GM19238 (cell line): ENCODE results near the gene HOXA11.

Source experiments
- DNase-seq: peaks from one replicate; pipeline ENCODE4 v3.0.0; 2011; ENCODE audit warnings: low spot score; ENCODE audit not compliant: insufficient read length

The HOXA11 gene

DNA sequence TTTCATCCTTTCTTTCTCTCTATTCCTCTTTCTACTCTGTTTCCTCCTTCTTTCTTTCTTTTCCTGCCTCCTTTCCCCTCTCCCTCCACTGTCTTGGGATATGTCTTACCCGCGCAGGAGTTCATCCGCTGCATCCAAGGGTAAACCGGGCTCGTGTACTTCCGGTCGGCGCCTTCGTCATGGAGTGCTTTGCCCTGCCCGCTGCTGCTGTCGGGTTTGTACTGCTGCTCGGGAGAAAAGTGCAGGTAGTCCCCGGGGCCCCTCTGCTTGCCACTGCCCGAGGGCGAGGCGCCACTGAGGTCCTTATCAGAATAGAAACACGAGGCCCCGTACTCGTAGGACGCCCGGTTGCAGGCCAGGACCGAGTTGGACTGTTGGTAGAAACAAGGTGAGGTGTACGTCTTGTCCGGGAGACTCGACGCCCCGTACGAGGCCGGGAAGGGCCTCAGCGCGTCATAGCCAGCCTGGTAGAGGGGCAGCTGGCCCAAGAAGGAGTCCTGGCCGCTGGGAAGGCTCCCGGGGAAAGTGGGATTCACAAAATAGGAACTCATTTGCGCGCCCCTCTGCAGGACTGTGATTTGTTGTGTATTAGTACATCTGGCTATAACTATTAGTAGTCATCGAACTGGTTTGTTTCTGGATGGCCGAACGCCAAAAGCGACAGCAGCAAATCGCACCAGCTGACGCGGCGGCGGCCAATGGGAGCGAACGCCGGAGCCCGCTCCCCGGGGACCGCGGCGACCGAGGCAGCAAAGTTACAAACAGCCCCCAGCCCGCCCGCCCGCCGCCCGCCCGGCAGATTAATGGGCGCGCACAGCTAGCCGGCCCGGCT, 37.6 kb downstream of the HOXA11 start, which contains the start of gene HOXA6:
Gene HOXA6 (minus strand): TSS at position 576 of the 832 bp plus-strand sequence. CDS start 25 bp downstream, at position 551.
- no peak for DNase-seq

DNA sequence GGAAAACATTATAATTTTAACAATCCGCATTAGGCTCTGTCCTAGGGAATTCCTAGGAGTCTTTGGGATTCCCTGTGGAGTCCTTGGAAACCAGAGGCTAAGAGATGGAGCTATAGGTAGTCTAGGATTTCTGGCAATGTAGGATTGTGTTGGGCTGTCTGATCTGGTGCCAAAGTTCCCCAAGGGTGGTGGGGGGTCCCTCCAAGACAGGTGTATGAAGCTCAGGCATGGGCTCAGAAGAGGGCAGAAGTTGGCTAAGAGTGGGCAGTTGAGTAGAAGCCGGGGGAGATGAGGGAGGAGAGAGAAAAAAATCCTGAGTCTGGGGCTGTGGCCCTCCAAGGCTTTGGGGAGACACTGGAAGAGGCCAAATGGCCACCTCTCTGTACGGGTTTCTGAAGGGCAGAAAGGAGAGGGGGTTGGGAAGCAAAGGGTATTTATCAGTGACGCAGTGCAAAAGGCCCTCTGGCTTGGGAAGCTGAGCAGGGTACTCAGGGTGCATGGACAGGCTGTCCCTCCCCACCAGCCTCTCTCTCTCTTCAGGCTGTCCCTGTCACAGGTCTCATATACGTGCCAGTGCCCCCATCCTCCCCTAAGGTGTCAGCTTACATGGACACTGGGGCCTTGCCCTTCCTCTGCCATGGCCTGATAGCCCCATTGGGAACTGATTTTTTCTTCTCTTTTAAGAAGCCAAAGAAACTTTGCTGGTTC, 38.4 kb downstream of the HOXA11 start:
- no peak for DNase-seq

- DNase-seq = no peak
Observed at GRCh38 chr7:27145914-27146412, 39.1 kb downstream of the HOXA11 start.

GRCh38 chr7:27145165-27145913, 39.7 kb downstream of the HOXA11 start:
- no peak for DNase-seq

- DNase-seq = no peak
Observed at GRCh38 chr7:27144781-27145164, 40.3 kb downstream of the HOXA11 start.

DNA sequence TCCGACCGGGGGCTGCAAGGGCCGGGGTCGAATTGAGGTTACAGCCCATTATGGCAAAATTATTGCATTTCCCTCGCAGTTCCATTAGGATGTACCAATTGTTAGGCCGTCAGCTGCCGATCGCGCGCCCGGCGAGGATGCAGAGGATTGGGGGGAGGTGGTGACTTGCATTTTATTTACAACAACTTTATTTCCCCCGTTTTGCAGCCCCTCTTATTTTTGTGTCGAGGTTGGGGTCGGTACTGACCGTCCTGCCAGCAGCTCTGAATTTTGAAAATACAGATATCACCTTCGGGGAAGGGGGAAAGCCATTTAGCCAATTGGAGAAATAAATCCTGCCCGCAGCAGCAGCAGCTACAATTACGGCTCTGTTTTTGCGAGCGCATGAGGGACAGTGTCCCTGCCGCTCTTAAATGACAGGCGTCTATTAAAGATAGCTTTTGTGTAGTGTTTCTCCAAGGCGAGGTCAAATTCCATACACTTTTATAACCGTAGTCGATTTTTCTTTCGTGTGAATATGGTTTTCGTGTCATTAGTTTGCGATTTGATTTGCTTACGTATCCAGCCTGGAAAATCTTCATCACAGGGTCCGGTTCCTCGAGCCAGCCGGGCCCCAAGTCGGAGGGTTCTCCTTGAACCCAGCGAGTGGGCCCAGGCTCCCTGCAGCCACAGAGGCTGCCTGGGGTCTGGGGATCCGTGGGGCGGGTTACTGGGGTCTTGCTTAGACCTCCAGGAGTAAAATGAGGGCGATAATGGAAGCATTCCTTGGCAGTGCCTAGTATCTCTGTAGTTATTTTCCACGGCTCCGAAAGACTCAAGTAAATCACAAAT, 40.9 kb downstream of the HOXA11 start:
- no peak for DNase-seq

- no peak for DNase-seq
Observed at GRCh38 chr7:27143023-27143949, 41.7 kb downstream of the HOXA11 start, which contains the start of gene HOXA5. Gene HOXA5 (minus strand): TSS chr7:27143681. CDS start chr7:27143607, 74 bp downstream.

- no peak for DNase-seq
Observed at GRCh38 chr7:27142580-27143022, 42.4 kb downstream of the HOXA11 start.

GRCh38 chr7:27141923-27142579, 43.0 kb downstream of the HOXA11 start:
- DNase-seq = no peak

DNA sequence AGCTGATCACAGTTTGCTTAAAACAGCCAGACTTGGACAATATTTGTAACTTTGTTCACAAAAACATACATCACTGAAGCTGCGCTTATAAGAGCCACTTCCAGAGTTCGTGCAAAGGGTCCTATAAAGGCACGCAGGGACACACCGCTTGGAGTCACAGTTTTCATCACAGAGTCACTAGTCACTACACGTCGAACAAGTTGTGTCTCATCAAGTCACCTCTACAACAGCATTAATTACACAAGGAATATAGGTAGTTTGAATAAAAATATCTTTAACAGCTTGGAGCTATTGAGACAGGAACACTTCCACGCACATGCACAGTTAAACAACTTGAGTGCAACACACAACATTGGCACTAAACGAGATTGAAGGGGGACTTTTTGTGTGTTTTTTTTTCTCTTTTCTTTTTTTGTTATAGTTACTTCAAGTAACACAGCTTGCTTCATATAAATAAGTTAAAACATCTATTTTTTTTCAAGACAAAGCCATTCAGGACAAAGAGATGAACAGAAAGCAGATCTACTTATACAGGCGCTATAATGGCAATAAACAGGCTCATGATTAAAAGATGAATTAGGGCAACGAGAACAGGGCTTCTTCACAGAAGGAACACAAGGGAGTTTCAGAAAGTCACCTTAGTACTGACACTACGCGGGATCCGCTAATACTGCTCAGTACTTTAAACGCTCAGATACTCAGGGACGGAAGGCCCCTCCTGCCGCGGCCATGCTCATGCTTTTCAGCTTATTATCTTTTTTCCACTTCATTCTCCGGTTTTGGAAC, 43.7 kb downstream of the HOXA11 start:
- no peak for DNase-seq

GRCh38 chr7:27140126-27140857, 44.7 kb downstream of the HOXA11 start:
- no peak for DNase-seq

GRCh38 chr7:27139334-27140125, 45.5 kb downstream of the HOXA11 start:
- no peak for DNase-seq

GRCh38 chr7:27138985-27139333, 46.1 kb downstream of the HOXA11 start:
- DNase-seq = no peak

- no peak for DNase-seq
Observed at GRCh38 chr7:27138472-27138871, 46.6 kb downstream of the HOXA11 start.

- no peak for DNase-seq
Observed at GRCh38 chr7:27137640-27138315, 47.3 kb downstream of the HOXA11 start.

- no peak for DNase-seq
Observed at GRCh38 chr7:27134392-27134791, 50.6 kb downstream of the HOXA11 start.
